ENCODE measurements around the gene DUSP3.

DNA sequence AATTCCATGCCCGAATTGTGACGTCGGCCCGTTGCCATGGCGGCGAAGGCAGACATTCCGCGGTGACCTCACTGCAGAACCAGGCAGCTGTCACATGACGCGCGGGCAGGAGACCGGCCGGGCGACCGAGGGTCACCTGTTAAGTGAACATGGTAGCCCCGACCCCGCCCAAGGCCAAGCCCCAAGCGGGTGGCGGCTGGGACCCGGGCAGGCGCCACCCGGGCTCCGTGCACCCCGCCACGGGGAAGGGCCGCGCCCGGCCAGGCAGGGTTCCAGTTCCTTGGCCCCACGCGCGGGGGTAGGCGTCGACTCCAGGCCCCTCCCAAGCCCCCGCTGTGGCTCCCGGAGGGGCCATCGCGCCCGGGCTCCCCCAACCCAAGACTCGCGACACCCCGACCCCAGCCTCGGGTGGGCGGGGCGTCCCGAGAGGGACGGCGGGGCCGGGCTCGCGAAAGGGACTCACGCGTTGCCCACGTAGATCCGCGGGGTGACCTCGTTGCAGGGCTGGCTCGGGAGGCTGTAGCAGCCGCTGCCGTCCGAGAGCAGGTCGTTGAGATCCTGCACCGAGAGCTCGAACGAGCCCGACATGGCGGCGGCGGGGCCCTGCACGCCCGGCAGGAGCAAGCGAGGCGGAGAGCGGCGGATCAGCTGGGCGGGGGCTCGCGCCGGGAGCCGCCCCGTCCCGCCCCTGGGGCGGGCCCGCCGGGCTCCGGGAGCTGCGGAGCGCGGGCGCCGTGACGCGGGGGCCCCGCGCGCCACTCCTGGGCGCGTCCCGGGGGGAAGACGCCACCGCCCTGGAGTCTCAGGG, at the start of gene DUSP3:
- peak; percentile 27; the same call in 1 of the 2 replicates for TF ChIP-seq TAF1 (IDR thresholded peaks at IDR 0.05; ENCODE audit: borderline replicate concordance, insufficient read depth, low read length)
- TF ChIP-seq, protein P1, sequence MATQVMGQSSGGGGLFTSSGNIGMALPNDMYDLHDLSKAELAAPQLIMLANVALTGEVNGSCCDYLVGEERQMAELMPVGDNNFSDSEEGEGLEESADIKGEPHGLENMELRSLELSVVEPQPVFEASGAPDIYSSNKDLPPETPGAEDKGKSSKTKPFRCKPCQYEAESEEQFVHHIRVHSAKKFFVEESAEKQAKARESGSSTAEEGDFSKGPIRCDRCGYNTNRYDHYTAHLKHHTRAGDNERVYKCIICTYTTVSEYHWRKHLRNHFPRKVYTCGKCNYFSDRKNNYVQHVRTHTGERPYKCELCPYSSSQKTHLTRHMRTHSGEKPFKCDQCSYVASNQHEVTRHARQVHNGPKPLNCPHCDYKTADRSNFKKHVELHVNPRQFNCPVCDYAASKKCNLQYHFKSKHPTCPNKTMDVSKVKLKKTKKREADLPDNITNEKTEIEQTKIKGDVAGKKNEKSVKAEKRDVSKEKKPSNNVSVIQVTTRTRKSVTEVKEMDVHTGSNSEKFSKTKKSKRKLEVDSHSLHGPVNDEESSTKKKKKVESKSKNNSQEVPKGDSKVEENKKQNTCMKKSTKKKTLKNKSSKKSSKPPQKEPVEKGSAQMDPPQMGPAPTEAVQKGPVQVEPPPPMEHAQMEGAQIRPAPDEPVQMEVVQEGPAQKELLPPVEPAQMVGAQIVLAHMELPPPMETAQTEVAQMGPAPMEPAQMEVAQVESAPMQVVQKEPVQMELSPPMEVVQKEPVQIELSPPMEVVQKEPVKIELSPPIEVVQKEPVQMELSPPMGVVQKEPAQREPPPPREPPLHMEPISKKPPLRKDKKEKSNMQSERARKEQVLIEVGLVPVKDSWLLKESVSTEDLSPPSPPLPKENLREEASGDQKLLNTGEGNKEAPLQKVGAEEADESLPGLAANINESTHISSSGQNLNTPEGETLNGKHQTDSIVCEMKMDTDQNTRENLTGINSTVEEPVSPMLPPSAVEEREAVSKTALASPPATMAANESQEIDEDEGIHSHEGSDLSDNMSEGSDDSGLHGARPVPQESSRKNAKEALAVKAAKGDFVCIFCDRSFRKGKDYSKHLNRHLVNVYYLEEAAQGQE (IDR thresholded peaks at IDR 0.05; ENCODE audit: insufficient read depth in 1 of 2, low read depth in 2 of 2, low read length in 2 of 2): no peak
- TF ChIP-seq POLR2AphosphoS5 (IDR thresholded peaks at IDR 0.05; ENCODE audit: low read depth, low read length): no peak; the same call in 1 of the 2 replicates
- TF ChIP-seq SIN3A (IDR thresholded peaks at IDR 0.05; ENCODE audit: borderline replicate concordance, insufficient read depth, low read length): peak; percentile 84; the same call in 1 of the 2 replicates
- peak; percentile 57 for TF ChIP-seq FOXP2 (optimal IDR thresholded peaks at IDR 0.05; ENCODE audit: borderline replicate concordance, extremely low read depth, extremely low read length, insufficient read depth)

All from PFSK-1 (cell line).